HG02642 (cell line): ENCODE results near the gene ELF3.
"Not testable (repeated sequence)": the region's sequence is repeated elsewhere in the genome, so short reads cannot be mapped to it uniquely, and the experiment has no call there.

Experiments used
- ATAC-seq: cut with Tn5 transposase; IDR thresholded peaks from one replicate; pipeline ENCODE4 v1.9.1; 2021; ENCODE audit warnings: mild to moderate bottlenecking; ENCODE audit not compliant: unreplicated experiment, poor library complexity

ELF3 gene

DNA sequence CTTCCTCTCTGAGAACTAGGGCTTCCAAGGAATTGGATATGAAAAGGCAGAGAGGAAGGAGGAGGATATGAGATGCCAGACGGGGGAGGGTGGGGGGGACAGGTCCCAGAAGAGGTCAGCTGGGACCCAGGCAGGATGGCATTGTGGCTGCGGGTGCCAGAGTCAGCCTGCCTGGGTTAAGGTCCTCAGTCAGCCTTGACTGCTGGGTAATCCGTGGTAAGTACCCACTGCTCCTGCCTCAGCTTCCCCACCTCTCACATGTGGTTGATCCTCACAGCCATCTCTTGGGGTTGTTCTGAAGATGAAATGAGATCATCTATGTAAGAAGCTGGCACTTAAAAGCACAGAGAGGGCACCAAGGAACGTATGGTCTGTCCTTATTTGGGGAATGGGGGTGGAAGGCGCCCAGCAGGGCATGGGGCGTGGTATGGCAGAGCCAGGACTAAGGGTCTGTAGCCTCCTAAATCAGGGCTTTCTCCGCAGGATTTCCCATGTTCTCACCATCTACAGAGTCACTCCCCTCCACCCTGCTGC lies 23.8 kb downstream of the ELF3 start:
- ATAC-seq = no peak

DNA sequence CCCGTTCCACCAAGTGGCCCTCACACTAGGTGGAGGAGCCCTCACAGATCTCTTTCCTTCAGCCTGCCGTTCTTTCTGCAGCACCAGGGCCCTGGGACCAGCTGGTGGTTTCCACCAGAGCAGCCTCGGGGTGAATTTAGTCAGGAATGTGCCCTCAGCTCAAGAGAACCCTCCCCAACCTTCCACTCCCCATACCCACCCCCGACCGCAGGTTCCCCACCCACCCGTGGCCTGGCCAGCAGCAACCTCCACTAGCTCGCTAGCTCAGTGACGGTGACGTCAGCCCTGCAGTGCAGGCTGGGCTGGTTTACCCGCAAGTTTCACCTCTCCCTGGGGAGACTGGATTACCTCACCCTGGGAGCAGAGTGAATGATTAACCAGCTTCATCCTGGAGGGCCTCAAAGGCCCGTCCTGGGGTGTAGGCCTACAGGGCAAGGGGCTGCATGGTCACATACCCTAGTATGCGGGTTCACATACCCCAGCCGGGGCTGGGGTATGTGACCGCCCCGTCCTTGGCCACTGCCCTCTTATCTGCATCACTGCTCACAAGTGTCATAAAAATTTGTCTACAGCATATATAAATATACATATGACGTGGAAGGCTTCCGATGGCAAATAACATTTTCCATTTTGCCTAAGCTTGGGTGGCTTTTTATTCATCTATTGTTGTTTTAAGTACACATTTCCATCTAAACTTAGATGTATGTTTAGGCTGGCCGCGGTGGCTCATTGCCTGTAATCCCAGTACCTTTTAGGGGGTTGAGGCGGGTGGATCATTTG lies 24.5 kb downstream of the ELF3 start:
- ATAC-seq = peak; percentile 48

DNA sequence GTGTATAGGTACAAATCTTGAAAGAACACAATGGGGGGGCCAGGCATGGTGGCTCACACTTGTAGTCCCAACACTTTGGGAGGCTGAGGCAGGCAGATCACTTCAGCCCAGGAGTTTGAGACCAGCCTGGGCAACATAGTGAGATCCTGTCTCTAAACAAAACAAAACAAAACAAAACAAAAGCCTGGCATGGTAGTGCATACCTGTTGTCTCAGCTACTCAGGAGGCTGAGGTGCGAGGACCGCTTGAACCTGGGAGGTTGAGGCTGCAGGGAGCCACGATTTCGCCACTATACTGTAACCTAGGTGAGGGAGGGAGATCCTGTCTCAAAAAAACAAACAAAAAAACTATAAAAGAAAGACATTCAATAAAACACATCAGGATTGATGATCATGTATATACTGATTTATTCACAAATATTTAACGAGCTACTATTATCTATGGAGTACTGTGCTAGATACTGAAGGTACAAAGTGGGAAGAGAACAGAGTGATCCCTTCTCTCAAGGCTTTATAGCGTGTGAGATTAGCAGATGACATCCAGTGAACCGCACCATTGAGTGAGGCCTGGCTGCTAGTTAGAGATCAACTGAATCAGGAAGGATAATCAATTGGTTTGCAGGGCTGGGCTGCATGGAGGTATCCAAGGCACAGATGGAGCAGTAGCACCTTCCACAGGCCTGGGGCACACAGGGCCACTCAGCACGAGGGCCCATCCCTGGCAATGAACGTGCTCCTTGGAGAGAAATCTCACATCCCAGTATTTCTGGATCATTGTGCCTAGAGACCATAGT lies 26.4 kb downstream of the ELF3 start:
- no peak for ATAC-seq

DNA sequence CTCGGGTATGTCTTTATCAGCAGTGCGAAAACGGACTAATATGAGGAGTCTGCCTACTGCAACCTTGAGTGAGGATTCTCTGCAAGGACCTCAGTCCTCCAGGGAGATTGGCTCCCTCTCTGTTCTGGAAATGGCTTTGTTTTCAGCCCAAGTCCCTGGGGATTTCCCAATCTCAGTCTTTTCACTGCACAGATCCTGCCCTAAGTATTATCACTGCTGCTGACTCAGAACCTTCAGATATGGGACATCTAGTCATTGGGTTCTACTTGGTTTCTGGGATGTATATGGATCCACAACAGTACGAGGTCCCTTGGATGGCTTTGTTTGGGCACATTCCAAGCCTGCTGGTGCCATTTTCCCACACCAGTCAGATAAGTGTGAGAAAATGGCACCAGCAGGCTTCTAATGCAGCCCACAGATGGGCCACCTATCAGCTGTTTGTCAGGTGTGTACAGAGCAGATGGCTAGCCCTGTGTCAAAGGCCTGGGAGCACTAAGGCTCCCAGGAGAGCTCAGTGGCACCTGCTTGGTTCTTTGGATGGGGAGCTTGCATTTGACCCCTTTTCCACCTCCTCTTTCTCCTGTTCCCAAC lies 27.4 kb downstream of the ELF3 start:
- no peak for ATAC-seq

DNA sequence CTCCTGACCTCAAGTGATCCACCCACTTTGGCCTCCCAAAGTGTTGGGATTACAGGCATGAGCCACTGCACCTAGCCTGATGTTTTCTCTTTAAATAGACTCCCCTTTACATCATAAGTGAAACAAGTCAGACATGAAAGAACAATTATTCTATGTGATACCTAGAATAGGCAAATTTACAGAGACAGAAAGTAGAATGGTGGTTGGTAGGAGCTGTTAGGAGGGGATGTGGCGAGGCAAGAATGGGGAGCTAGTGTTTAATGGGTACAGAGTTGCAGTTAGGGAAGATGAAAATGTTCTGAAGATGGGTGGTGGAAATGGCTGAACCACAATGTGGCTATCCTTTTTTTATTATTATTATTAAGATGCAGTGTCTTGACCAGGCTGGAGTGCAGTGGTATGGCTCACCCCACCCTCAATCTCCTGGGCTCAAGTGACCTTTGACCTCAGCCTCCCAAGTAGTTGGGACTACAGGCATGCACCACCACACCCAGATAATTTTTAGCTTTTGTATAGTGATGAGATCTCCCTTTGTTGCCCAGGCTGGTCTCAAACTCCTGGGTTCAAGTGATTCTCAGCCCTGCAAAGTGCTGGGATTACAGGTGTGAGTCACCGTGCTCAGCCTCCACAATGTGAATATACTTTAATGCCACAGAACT lies 28.4 kb downstream of the ELF3 start:
- ATAC-seq = no peak

DNA sequence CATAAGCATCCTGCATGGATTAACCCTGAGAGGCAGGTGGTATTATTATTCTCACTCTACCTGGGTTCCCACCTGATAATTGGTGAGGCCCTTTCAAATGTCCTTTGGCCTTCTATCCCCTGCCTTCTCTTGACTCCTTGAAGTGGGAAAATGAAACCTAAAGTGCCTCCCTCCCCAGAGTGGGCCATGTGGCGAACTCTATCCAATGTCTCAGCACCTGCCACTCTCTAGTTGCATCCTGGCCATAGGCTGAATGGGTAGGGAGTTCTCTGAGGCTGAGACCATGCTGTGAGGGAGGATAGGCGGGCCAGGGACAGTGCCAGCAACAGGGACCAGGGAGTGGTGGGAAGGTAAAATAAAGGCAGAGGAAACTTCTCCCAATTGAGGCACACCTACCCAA lies 35.3 kb downstream of the ELF3 start:
- no peak for ATAC-seq

DNA sequence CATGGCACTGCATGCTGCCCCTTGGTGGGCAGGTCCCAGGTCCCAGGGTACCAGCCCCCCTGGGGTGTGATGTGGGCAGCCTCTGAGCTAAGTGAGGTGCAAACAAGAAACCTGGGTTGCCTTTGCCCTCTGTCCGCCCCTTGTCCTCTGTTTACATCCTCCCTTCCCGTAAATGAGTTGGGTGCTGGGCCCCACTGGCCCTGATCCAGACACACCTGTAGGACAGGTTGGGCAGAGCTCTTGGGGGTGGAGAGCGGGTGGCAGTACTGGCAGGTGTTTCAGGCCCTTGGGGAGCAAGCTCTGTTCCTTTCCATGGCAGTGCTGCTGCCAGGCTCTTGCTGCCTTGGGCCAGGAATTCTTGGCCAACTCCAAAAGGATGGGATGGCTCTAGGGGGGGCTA lies 35.8 kb downstream of the ELF3 start:
- no peak for ATAC-seq

DNA sequence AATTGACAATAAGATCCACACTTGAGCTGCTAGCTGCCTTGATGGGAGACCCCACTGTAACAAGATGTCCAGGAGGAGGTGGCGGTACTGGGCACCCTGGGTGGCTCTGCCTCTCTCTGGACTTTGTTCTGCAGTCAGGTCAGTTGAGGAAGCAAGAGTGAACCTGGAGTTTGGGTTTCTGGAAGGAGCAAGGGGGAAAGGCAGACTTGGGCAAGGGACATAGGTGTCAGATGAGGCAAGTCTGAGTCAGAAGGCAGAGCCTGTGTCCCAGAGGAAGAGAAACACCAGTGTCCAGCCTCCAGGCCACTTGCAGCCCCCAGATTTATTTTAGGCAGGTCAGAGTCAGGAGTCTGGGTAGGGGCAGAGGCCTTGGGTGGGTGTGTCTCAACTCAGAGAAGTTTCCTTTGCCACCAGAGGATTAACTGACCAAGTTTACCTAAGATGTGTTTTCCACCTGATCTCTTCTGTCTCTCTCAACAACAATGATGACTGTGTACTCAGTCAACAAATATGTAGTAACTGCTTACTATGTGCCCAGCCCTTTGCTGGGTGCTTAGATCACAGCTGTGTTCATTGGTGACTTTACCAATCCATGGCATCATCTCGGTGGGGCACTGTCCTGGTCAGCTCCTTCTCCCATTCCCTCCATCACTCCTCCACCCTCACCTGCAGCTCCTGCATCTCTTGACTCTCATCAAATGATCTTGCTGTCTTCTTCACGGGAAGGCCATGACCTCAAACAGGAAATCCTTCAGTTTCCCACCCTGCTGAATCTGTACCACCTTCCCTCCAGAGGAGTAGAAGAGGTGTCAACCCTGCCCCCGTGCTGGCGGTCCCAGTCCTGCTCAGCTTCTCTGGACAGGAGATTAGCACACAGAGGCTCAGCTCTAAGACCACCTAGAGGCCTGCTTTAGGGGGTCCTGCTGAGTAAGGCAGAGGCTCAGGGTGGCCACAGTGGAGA lies 36.6 kb downstream of the ELF3 start:
- ATAC-seq = no peak

DNA sequence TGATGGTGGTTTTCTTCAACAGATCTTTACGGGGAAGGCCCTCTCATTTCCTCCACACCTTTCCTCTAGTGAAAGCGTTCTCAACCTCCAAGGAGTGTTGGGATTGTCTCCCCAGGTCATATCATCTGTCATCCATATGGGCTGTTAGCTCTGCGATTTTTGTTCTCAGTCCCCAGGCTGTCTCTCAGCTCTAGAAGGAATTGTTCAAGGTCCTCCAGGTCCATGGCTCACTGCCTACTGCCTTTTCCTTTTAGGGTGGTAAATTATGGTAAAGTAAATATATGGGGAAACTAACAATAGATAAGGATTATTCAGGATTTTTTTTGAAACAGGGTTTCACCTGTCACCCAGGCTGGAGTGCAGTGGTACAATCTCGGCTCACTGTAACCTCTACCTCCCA lies 37.6 kb downstream of the ELF3 start:
- no peak for ATAC-seq

DNA sequence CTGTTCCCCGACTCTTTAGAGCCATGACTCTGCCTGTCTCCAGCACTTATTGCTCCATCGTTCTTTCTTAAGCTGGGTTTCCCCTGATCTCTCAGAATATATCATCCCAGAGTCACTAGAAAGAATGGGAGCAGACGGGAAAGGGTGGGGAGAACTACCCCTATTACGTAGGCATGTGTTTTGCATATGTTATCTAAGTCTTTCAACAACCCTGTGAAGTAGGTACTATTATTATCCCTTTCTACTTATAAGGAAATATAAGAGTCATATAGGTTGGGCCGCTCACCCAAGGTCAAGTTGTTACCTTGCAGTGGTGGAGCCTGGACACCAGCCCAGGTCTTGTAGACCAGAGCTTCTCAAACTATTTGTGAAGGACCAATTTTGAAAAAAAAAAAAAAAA lies 38.7 kb downstream of the ELF3 start:
- no peak for ATAC-seq

DNA sequence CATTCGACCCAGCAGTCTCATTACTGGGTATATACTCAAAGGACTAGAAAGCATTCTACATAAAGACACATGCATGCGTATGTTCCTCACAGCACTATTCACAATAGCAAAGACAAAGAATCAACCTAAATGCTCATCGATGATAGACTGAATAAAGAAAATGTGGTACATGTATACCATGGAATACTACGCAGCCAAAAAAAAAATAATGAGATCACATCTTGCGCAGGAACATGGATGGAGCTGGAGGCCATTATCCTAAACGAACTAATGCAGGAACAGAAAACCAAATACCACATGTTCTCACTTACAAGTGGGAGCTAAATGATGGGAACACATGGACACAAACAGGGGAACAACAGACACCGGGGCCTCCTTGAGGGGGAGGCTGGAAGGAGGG lies 43.7 kb downstream of the ELF3 start:
- ATAC-seq = no peak

DNA sequence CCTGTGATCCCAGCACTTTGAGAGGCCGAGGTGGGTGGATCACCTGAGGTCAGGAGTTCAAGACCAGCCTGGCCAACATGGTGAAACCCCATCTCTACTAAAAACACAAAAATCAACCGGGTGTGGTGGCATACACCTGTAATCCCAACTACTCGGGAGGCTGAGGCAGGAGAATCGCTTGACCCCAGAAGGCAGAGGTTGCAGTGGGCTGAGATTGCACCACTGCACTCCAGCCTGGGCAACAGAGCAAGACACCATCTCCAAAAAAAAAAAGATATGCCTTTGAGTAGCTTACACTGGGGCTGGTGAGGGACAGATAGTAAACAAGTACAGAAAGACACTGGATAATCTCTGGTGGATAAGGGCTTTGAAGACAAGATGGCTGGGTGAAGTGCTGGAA lies 44.3 kb downstream of the ELF3 start:
- not testable (repeated sequence) for ATAC-seq

DNA sequence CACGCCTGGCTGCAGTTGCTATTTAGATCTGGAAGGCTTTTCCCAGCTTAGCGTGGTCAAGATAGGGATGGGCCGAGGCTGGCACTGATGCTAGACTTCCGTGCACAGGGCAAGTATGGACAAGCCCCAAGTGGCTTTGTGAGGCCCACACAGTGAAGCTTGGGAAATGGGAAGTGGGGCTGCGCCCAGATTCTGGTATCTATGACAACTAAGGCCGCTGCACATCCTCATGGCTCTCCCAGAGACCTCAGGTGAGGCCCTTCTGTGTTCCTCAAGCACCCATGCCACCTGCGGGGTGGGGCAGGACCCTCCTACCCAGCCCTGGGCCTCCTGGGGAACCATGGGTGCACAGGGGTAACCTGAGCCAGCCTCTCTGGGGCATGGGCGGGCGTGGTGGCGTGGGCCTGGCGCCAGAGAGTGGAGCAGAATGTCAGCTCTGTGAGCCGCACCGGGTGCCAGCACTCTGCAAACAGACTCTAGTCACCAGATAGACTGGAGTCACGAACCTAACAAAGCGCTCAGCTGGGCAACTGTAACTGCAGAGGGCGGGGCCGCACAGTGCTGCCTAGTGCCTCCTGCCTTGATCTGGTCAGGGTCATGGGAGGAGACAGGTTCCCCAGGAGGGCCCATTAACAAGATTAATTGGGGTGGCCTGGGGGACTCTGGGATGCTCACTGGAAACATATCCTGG lies 46.4 kb downstream of the ELF3 start:
- ATAC-seq = no peak

DNA sequence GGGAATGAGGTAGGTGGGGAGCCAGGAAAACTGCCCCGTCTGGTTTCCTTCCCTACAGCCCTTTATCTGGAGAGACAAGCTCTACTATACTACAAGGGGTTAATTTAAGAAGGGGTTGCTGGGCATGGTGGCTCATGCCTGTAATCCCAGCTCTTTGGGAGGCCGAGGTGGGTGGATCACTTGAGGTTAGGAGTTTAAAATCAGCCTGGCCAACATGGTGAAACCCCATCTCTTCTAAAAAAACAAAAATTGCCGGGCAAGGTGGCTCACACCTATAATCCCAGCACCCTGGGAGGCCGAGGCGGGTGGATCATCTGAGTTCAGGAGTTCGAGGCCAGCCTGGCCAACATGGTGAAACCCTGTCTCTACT lies 46.9 kb downstream of the ELF3 start:
- not testable (repeated sequence) for ATAC-seq

DNA sequence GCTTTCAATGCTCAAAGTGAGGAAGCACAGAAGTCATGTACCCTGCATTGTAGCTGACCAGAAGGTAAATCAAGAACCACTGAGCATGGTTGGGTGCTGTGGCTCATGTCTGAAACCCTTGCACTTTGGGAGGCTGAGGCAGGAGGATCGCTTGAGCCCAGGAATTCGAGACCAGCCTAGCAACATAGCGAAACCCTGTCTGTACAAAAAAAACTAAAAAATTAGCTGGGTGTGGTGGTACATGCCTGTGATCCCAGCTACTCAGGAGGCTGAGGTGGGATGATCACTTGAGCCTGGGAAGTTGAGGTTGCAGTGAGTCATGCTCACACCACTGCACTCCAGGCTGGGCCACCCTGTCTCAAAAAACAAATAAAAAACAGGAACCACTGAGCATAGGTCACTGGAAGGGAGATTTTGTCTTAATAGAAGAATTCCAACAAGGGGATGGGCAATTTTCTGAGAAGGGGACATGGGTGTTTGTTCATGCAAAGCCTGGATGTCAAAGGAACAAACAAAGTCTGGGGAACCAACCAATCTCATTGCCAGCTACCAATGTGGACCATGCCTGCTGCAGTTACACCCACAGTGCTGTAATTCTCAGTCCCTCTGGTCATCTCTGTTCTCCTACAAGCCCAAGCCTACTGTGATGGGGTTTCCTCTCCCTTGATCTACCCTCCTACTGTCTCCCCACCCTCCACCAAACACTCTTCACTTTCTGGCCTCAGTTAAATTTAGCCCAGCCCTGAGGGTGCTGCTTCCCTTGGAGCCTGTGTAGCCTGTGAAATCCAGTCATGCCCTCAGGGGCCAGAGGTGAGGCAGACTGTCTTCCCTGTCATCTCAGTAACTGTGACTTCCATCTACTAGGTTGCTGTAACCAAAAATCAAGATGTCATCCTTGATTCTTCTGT lies 47.9 kb downstream of the ELF3 start:
- no peak for ATAC-seq

DNA sequence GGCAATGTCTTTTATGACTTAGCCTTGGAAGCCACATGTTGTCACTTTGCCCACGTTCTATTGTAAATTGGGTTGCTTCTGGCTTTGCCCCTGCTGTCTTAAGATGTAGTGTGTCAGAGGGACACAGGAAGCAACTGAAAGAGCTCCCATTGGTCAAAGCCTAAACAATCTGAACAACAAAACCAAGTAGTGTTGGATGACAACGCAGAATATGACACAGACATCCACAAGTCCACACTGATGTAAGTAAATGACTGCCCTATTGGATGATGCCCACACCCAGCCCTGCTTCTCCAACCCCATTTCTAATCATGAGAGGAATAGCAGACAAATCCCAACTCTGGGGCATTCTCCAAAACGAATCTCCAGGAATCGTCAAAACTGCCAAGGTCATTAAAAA lies 50.7 kb downstream of the ELF3 start:
- ATAC-seq = no peak

DNA sequence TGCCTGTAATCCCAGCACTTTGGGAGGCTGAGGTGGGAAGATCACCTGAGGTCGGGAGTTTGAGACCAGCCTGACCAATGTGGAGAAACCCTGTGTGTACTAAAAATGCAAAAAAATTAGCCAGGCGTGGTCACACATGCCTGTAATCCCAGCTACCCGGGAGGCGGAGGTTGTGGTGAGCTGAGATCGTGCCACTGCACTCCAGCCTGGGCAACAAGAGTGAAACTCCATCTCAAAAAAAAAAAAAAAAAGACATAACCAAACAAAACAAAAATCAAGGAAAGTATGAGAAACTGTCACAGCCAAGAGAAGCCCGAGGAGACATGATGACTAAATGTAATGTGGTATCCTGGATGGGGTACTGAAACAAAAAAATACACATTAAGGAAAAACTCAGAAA lies 51.4 kb downstream of the ELF3 start:
- not testable (repeated sequence) for ATAC-seq

DNA sequence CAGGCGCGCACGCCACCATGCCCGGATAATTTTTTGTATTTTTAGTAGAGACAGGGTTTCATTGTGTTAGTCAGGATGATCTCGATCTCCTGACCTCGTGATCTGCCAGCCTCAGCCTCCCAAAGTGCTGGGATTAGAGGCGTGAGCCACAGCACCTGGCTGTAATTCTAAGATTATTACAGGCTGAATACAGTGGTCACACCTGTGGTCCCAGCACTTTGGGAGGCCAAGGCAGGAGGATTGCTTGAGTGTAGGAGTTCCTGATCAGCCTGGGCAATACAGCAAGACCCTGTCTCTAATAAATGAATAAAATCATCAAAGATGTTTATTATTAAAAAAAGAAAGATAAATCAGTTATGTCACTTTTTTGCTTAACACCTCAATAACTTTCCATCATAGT lies 52.2 kb downstream of the ELF3 start:
- ATAC-seq = not testable (repeated sequence)
